Kidney (tissue), 14 donors: Measurements from ENCODE around the gene GRK1. TPM values are rescaled to one million over a fixed set of nuclear protein-coding genes. Genes with fewer than 3 reads are reported as not detected.

Source experiments
- DNase-seq, 5 donors: peaks; one replicate each; pipeline ENCODE4 v3.0.0-alpha.2; 2013 to 2020
- FAIRE-seq: peaks from 2 replicates; lab custom pipeline; 2012; peaks lifted over from hg19 to GRCh38; lab: Jason Lieb, UNC
- H3K27ac ChIP-seq, 2 donors: one replicate each; pipeline ENCODE4 v1.7.0; 2013; ENCODE audit warnings: low read depth in 2 of 2, low read length in 2 of 2, inconsistent platforms in 1 of 2
- H3K27me3 ChIP-seq: one replicate; pipeline ENCODE4 v1.7.1; 2013; ENCODE audit warnings: low read length, inconsistent platforms; ENCODE audit not compliant: control insufficient read depth, insufficient read depth
- H3K36me3 ChIP-seq, 3 donors: one replicate each; pipeline versions ENCODE4 v1.7.0 to v1.7.1; 2013; ENCODE audit warnings: low read length in 3 of 3, control low read depth in 1 of 3, inconsistent platforms in 1 of 3; ENCODE audit not compliant: insufficient read depth in 3 of 3, control insufficient read depth in 2 of 3
- H3K4me1 ChIP-seq, 3 donors: one replicate each; pipeline versions ENCODE4 v1.7.0 to v1.7.1; 2013; ENCODE audit warnings: low read length in 3 of 3, inconsistent platforms in 1 of 3, low read depth in 1 of 3; ENCODE audit not compliant: control insufficient read depth in 2 of 3, insufficient read depth in 2 of 3
- H3K4me3 ChIP-seq, 3 donors: one replicate each; pipeline versions ENCODE4 v1.7.0 to v1.8.1; 2013; ENCODE audit warnings: low read length in 3 of 3, control low read depth in 1 of 3, inconsistent platforms in 1 of 3
- H3K9ac ChIP-seq, 3 donors: one replicate each; pipeline versions ENCODE4 v1.7.0 to v1.7.1; 2013; ENCODE audit warnings: low read length in 3 of 3, control low read depth in 1 of 3, inconsistent platforms in 1 of 3
- H3K9me3 ChIP-seq, 3 donors: one replicate each; pipeline versions ENCODE4 v1.7.0 to v1.7.1; 2013; ENCODE audit warnings: low read length in 3 of 3, control low read depth in 1 of 3, inconsistent platforms in 1 of 3; ENCODE audit not compliant: control insufficient read depth in 2 of 3, insufficient read depth in 1 of 3
- intact Hi-C: fragments of 100-400 bp; cut with DNase I; formaldehyde crosslinking; loops from one replicate; pipeline ENCODE4 v1.11.1; 2022
- polyA plus RNA-seq: library from polyadenylated mRNA; stranded (reverse); fragments of 350-450 nt; fragmentation: Illumina TruSeq; extraction: RNeasy Lipid Tissue Mini Kit (QIAGEN cat#74804); gene quantifications from one replicate; pipeline ENCODE4 v1.2.3, GENCODE V29; 2014; ENCODE audit warnings: low read depth, low replicate concordance; ENCODE audit not compliant: insufficient read depth
- total RNA-seq: library from RNA; stranded (reverse); fragmentation: NEBNext Ultra II Directional; extraction: Animal tissue kit (Norgen Biotek cat#: 25700); gene quantifications from one replicate; pipeline ENCODE4 v1.2.1, GENCODE V29; 2021
- TF ChIP-seq, protein P1 (sequence below): IDR thresholded peaks from 3 replicates; pipeline ENCODE4 v1.5.1; 2012; ENCODE audit warnings: mild to moderate bottlenecking, moderate library complexity, borderline replicate concordance; ENCODE audit not compliant: insufficient read depth; ENCODE audit errors: extremely low read depth
- donor health status: control.
- donor health status: control.
- donor health status: control.
- donor health status: control.
- donor health status: control.
- donor health status: DM: yes; HTN: yes; CAD: no.
- donor health status: Normal renal cell carcinoma (clear cell type).

Gene GRK1
- total and polyA plus RNA-seq, 2 donors from 2014 or later: not detected

DNA sequence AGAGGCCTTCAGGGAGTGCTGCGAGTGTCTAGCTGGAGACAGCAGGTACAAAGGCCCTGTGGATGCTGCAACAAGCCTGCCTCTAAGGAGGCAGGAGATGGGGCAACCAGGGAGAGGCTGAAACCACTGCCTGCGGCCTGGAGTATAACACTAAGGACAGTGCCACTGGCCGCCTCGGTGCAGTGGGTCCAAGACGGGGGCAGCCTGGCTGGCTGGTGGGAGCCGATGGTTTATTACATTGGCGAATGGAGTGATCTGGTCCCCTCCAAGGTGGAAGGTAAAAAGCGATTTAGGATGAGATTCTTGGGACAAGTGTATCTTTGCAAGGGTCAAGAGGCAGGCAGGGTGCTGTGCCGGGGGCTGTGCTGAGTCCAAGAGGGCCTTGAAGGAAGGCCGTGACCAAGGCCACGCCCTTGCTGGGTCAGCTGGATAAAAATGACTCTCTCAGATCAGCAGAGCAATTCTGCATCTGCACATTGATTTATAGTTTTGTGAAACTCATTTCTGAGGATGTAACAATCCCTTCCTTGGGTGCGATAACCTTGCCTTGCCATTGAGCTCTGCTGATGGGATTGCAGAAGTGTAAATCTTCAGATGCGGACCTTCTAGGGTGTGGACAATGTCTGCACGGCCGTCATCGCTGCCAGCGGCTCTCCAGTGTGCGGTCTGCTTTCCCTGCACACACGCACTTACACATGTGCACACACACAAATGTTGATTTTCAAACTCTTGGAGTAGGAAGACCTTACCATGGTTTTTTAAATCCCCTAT is 98.0 kb downstream of the GRK1 start:
- Histone ChIP-seq H3K27ac (no peak overlapping the region), H3K9ac (no peak overlapping the region), H3K4me1 (peaks cover 0 to 4% (median 0%) of the 10 kb centered on the region in 3 donors), H3K4me3 (no peak overlapping the region), H3K27me3 (peaks cover 4% of the 10 kb centered on the region), H3K36me3 (no peaks in the 10 kb centered on the region), H3K9me3 (no peaks in the 10 kb centered on the region)
- intact Hi-C loops: no loop called here
- FAIRE-seq: no peak
- TF ChIP-seq, protein P1, sequence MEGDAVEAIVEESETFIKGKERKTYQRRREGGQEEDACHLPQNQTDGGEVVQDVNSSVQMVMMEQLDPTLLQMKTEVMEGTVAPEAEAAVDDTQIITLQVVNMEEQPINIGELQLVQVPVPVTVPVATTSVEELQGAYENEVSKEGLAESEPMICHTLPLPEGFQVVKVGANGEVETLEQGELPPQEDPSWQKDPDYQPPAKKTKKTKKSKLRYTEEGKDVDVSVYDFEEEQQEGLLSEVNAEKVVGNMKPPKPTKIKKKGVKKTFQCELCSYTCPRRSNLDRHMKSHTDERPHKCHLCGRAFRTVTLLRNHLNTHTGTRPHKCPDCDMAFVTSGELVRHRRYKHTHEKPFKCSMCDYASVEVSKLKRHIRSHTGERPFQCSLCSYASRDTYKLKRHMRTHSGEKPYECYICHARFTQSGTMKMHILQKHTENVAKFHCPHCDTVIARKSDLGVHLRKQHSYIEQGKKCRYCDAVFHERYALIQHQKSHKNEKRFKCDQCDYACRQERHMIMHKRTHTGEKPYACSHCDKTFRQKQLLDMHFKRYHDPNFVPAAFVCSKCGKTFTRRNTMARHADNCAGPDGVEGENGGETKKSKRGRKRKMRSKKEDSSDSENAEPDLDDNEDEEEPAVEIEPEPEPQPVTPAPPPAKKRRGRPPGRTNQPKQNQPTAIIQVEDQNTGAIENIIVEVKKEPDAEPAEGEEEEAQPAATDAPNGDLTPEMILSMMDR: no peak
- peak in 1 of 5 donors; percentile 13 for DNase-seq

DNA sequence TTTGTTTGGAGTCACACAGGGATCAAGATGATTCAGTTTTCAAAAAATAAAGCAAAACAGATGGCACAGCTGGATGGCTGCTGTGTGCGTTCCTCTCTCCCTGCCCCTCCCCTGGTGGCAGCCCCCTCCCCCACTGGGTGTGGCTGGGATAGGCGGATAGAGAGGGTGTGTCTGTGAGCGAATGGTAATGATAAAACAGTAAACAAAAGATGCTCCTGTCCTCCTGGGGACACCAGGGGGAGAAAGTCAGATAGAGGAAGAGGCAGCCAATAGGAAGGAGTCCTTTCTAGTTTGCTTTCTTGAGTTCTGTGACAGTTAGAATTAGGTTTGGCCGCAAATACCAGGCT is 98.5 kb downstream of the GRK1 start:
- no peak overlapping the region for H3K27ac ChIP-seq
- DNase-seq: peak in 1 of 5 donors; percentile 18
- H3K27me3 ChIP-seq: peaks cover 4% of the 10 kb centered on the region
- H3K36me3 ChIP-seq: no peaks in the 10 kb centered on the region
- H3K9ac ChIP-seq: no peak overlapping the region
- FAIRE-seq: no peak
- TF ChIP-seq, protein P1: no peak
- intact Hi-C loops: no loop called here
- no peaks in the 10 kb centered on the region for H3K9me3 ChIP-seq
- no peak overlapping the region for H3K4me3 ChIP-seq
- peaks cover 0 to 4% (median 0%) of the 10 kb centered on the region in 3 donors for H3K4me1 ChIP-seq

DNA sequence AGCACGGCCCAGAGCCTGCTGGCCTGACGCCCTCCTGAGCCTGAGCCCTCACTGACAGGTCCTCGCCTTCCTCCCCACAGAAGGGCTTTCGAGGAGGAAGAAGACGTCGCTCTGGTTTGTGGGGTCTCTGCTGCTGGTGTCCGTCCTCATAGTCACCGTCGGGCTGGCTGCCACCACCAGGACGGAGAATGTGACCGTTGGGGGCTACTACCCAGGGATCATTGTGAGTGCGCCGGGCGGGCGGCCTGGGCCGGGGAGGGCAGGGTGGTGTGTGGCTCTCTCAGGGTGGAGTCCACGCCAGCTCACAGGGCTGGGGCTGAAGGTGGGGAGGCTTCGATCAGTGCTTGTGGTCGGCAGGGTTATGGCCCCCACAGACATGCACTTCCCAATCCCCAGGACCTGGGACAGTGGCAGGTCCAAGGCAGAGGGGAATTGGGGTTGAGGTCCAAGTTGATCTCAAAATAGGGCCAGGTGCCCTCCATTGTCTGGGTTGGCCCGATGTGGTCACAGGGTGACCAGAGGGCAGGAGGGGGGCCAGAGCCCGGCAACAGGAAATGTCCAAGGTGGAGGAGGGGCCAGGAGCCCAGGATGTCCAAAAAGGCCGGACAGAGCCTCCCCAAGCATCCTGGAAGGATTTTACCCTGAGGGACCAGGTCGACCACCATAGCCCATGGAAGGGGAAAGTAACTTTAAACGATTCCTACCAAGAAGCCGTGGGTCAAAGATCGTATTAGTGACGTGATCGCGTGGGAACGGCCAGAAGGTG is 99.2 kb downstream of the GRK1 start:
- peaks cover 3% of the 10 kb centered on the region for H3K27me3 ChIP-seq
- H3K27ac ChIP-seq: no peak overlapping the region
- FAIRE-seq: no peak
- no peaks in the 10 kb centered on the region for H3K9me3 ChIP-seq
- no peak overlapping the region for H3K4me3 ChIP-seq
- TF ChIP-seq, protein P1: no peak
- peaks cover 0 to 4% (median 0%) of the 10 kb centered on the region in 3 donors for H3K4me1 ChIP-seq
- DNase-seq: peak in 1 of 5 donors; percentile 25
- intact Hi-C loops: no loop called here
- H3K9ac ChIP-seq: no peak overlapping the region
- H3K36me3 ChIP-seq: no peaks in the 10 kb centered on the region
